ENCODE data around the gene LRRC75A. TPM values are rescaled to one million over a fixed set of nuclear protein-coding genes. Genes with fewer than 3 reads are reported as not detected.

LRRC75A gene
- total and polyA plus RNA-seq, 4 donors: 0.08 to 22.6 (median 0.37) TPM

GRCh38 chr17:16513873-16514272, 21.9 kb upstream of the LRRC75A start:
- H3K9ac ChIP-seq (ENCODE audit: low read depth in 1 of 2, low read length in 2 of 2): no peak overlapping the region
- H3K4me1 ChIP-seq (ENCODE audit: control insufficient read depth in 4 of 4, insufficient read depth in 4 of 4, low read length in 3 of 4): no peaks in the 10 kb centered on the region
- no peaks in the 10 kb centered on the region for H3K9me3 ChIP-seq (ENCODE audit: control insufficient read depth in 4 of 4, low read length in 3 of 4)
- H3K36me3 ChIP-seq (ENCODE audit: control insufficient read depth in 4 of 4, insufficient read depth in 3 of 4, low read depth in 1 of 4, low read length in 3 of 4): no peaks in the 10 kb centered on the region
- no peaks in the 10 kb centered on the region for H3K27me3 ChIP-seq (ENCODE audit: control insufficient read depth in 4 of 4, insufficient read depth in 4 of 4, low read length in 3 of 4)
- no peak overlapping the region for H3K4me3 ChIP-seq (ENCODE audit: low read depth in 1 of 3, low read length in 3 of 3)
- DNase-seq (ENCODE audit: low spot score): no peak
- WGBS: 44% methylated on average over 6 of the region's 6 CpGs
- no peak overlapping the region for H3K27ac ChIP-seq (ENCODE audit: low read depth in 1 of 2, low read length in 2 of 2)
- TF ChIP-seq REST (IDR thresholded peaks at IDR 0.05): no peak
- no peak for TF ChIP-seq YY1 (IDR thresholded peaks at IDR 0.05)
- no peak for TF ChIP-seq FOXA1 (IDR thresholded peaks at IDR 0.05)
- no peak for TF ChIP-seq SP1 (IDR thresholded peaks at IDR 0.05)
- no peak for TF ChIP-seq ZBTB33 (IDR thresholded peaks at IDR 0.05)
- no peak for TF ChIP-seq RXRA (IDR thresholded peaks at IDR 0.05)
- no peak for TF ChIP-seq JUND (IDR thresholded peaks at IDR 0.05)
- TF ChIP-seq HNF4A (conservative IDR thresholded peaks at IDR 0.05): no peak
- TF ChIP-seq CTCF (IDR thresholded peaks at IDR 0.05; ENCODE audit: low read depth, low read length, missing input control): no peak
- TF ChIP-seq RAD21 (IDR thresholded peaks at IDR 0.05): no peak
- no peak for TF ChIP-seq TAF1 (conservative IDR thresholded peaks at IDR 0.05)
- TF ChIP-seq MAX (IDR thresholded peaks at IDR 0.05): no peak
- TF ChIP-seq FOXA2 (IDR thresholded peaks at IDR 0.05): no peak
- no peak for TF ChIP-seq EGR1 (IDR thresholded peaks at IDR 0.05; ENCODE audit: low read depth in 2 of 2)
- TF ChIP-seq HNF4G (IDR thresholded peaks at IDR 0.05): no peak
- no peak for TF ChIP-seq NR2F2 (IDR thresholded peaks at IDR 0.05)
- no peak for TF ChIP-seq ATF3 (IDR thresholded peaks at IDR 0.05)
- TF ChIP-seq GABPA (IDR thresholded peaks at IDR 0.05 in 1 of 2, conservative IDR thresholded peaks at IDR 0.05 in 1 of 2): no peak
